ENCODE measurements around the gene MLXIP. TPM values are rescaled to one million over a fixed set of nuclear protein-coding genes. Genes with fewer than 3 reads are reported as not detected.

The MLXIP gene
- total RNA-seq, 4 donors from 2014 or later: 33.8 to 82.2 (median 50.9) TPM

DNA sequence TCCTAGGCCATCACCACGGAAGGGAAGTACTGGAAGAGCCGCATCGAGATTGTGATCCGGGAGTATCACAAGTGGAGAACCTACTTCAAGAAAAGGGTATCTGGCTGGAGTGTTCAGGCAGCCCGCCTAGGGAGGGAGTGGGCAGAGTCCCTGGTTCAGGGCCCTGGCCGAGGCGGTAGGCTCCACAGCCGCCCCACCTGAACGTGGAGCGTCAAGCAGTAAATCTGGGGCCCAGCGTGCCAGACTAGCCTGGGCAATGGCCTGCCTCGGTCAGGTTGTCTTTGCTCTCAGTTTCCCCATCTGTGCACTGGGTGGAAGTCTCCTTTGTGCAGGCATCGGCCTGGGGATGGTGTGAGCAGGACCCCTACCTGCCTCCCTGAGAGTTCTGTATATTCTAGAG, 50.6 kb downstream of the MLXIP start:
- no peak overlapping the region for H3K4me3 ChIP-seq
- no peak overlapping the region for H3K27ac ChIP-seq (replicated peaks in 1 of 4)
- TF ChIP-seq CTCF (IDR thresholded peaks at IDR 0.05) (no peak), EP300 (IDR thresholded peaks at IDR 0.05) (no peak), POLR2A (IDR thresholded peaks at IDR 0.05; ENCODE audit: low read depth) (no peak), POLR2AphosphoS5 (IDR thresholded peaks at IDR 0.05) (no peak)
- H3K9me3 ChIP-seq: no peaks in the 10 kb centered on the region
- intact Hi-C loops (cut with DNase I): no loop called here
- no peaks in the 10 kb centered on the region for H3K27me3 ChIP-seq
- H3K36me3 ChIP-seq: peaks cover 48 to 72% (median 69%) of the 10 kb centered on the region in 4 donors
- DNase-seq (ENCODE audit: extremely low spot score): no peak
- 93% methylated on average over 12 of the region's 13 CpGs for WGBS
- peaks cover 7 to 38% (median 30%) of the 10 kb centered on the region in 4 donors for H3K4me1 ChIP-seq

DNA sequence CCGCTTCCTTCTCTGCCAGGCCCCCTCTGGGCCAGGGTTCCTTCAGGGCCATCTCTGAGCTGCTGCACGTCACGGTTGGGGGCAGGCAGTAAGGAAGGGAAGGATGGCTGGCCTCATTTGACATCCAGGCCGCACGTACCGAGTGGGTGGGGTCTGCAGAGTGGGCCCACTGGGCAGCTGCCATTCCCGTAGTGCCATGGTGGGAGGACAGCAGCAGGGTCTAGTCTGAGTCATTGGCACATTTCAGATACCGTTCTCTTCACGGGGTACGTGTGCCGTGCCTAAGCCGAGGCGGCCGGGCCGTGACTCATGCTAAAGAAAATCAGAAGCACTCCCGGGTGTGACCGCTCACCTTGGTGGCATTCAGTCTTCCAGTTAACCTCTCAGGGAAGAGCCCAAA, 51.6 kb downstream of the MLXIP start:
- Histone ChIP-seq H3K36me3 (peaks cover 54 to 82% (median 77%) of the 10 kb centered on the region in 4 donors), H3K4me3 (no peak overlapping the region), H3K4me1 (peaks cover 7 to 28% (median 21%) of the 10 kb centered on the region in 4 donors), H3K27me3 (no peaks in the 10 kb centered on the region), H3K27ac (replicated peaks in 1 of 4) (no peak overlapping the region), H3K9me3 (no peaks in the 10 kb centered on the region)
- intact Hi-C loops (cut with DNase I): loop anchor here (10.0 kb wide), 1 partner anchor 65 kb away; no protein-coding TSS in a partner anchor
- no peak for DNase-seq (ENCODE audit: extremely low spot score)
- 81% methylated on average over 12 of the region's 17 CpGs for WGBS
- TF ChIP-seq POLR2A (IDR thresholded peaks at IDR 0.05; ENCODE audit: low read depth): no peak
- no peak for TF ChIP-seq EP300 (IDR thresholded peaks at IDR 0.05)

GRCh38 chr12:122133192-122133950, 54.8 kb downstream of the MLXIP start:
- H3K27ac ChIP-seq (replicated peaks in 1 of 4): no peak overlapping the region
- no peaks in the 10 kb centered on the region for H3K27me3 ChIP-seq
- H3K9me3 ChIP-seq: no peaks in the 10 kb centered on the region
- intact Hi-C loops (cut with DNase I): loop anchor here (10.0 kb wide), 1 partner anchor 61 kb away; no protein-coding TSS in a partner anchor
- H3K36me3 ChIP-seq: peaks cover 65 to 97% (median 88%) of the 10 kb centered on the region in 4 donors
- 77% methylated on average over 20 of the region's 28 CpGs for WGBS
- no peak overlapping the region for H3K4me3 ChIP-seq
- no peak for TF ChIP-seq CTCF (IDR thresholded peaks at IDR 0.05)
- TF ChIP-seq POLR2A (IDR thresholded peaks at IDR 0.05; ENCODE audit: low read depth): no peak
- TF ChIP-seq POLR2AphosphoS5 (IDR thresholded peaks at IDR 0.05): no peak
- no peak for TF ChIP-seq EP300 (IDR thresholded peaks at IDR 0.05)
- no peak for DNase-seq (ENCODE audit: extremely low spot score)
- peaks cover 0 to 2% (median 0%) of the 10 kb centered on the region in 4 donors for H3K4me1 ChIP-seq

DNA sequence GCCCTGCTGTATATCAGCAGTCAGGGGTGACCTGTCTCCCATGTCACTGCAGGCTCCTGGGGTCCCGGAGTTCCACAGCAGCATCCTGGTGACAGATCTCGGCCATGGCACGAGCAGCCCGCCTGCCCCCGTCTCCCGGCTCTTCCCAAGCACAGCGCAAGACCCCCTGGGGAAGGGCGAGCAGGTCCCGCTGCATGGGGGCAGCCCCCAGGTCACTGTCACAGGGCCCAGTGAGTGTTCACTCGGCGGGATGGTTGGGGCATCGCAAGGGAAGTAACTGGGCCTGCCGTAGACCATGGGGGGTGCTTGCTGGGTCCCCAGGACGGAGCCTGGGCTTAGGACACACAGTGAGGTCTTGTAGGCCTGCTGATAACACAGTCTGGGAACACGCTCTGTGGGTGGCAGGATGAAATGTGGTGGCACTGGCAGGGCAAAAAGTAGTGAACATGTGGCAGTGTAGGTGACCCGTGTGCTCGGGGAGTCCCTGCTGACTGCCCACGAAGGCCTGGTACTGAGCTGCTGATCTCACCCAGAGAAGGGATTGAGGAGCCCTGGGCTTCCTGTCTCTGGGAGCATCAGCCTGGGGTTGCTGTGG, 57.0 kb downstream of the MLXIP start:
- WGBS: 88% methylated on average over 9 of the region's 18 CpGs
- intact Hi-C loops (cut with DNase I): loop anchor here (10.0 kb wide), 1 partner anchor 59 kb away; no protein-coding TSS in a partner anchor
- Histone ChIP-seq H3K27me3 (no peaks in the 10 kb centered on the region), H3K4me3 (no peak overlapping the region), H3K27ac (replicated peaks in 1 of 4) (no peak overlapping the region), H3K36me3 (peaks cover 60 to 97% (median 86%) of the 10 kb centered on the region in 4 donors), H3K4me1 (no peaks in the 10 kb centered on the region), H3K9me3 (no peaks in the 10 kb centered on the region)
- TF ChIP-seq POLR2A (IDR thresholded peaks at IDR 0.05; ENCODE audit: low read depth): no peak
- no peak for DNase-seq (ENCODE audit: extremely low spot score)

DNA sequence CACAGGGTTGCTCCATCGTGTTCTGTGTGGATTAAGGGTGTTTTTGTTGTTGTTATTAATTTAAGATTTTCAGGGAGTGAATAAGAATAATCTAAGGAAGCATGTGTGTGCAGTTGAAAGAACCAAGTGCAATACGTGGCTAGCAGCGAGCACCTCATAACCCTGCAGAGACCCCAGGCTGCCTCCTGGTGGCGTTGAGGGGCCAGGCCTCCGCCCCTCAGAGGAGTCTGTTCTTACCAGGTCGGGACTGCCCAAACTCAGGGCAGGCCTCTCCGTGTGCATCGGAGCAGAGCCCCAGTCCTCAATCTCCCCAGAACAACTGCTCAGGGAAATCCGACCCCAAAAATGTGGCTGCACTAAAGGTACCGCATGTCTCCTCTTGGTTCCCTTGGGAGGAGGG, 58.7 kb downstream of the MLXIP start:
- H3K27me3 ChIP-seq: no peaks in the 10 kb centered on the region
- no peak overlapping the region for H3K27ac ChIP-seq (replicated peaks in 1 of 4)
- DNase-seq (ENCODE audit: extremely low spot score): no peak
- H3K4me1 ChIP-seq: no peaks in the 10 kb centered on the region
- H3K9me3 ChIP-seq: no peaks in the 10 kb centered on the region
- H3K4me3 ChIP-seq: no peak overlapping the region
- 76% methylated on average over 10 of the region's 10 CpGs for WGBS
- peaks cover 72 to 97% (median 87%) of the 10 kb centered on the region in 4 donors for H3K36me3 ChIP-seq
- intact Hi-C loops (cut with DNase I): loop anchor here (10.0 kb wide), 1 partner anchor 58 kb away; no protein-coding TSS in a partner anchor
- TF ChIP-seq CTCF (IDR thresholded peaks at IDR 0.05) (no peak), POLR2AphosphoS5 (IDR thresholded peaks at IDR 0.05) (no peak), POLR2A (IDR thresholded peaks at IDR 0.05; ENCODE audit: low read depth) (no peak), EP300 (IDR thresholded peaks at IDR 0.05) (no peak)
